ENCODE data around the gene TACR1.

DNA sequence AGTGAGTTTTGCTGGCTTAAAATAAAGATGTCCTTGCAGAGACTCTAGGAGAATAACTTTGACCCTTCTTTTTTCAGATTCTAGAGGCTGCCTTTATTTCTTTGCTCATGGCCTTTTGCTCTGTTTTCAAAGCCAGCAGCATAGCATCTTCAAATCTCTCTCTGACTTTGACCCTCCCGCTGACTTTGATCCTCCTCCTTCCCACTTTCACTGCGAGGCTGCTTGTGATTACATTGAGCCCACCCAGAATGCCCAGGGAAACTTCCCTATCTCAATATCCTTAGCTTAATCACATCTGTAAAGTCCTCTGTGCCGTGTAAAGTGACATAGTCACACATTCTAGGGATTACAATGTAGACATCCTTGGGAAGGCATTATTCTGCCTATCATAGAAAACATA is 23.9 kb downstream of the TACR1 start:
- TF ChIP-seq, protein P1, sequence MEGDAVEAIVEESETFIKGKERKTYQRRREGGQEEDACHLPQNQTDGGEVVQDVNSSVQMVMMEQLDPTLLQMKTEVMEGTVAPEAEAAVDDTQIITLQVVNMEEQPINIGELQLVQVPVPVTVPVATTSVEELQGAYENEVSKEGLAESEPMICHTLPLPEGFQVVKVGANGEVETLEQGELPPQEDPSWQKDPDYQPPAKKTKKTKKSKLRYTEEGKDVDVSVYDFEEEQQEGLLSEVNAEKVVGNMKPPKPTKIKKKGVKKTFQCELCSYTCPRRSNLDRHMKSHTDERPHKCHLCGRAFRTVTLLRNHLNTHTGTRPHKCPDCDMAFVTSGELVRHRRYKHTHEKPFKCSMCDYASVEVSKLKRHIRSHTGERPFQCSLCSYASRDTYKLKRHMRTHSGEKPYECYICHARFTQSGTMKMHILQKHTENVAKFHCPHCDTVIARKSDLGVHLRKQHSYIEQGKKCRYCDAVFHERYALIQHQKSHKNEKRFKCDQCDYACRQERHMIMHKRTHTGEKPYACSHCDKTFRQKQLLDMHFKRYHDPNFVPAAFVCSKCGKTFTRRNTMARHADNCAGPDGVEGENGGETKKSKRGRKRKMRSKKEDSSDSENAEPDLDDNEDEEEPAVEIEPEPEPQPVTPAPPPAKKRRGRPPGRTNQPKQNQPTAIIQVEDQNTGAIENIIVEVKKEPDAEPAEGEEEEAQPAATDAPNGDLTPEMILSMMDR (IDR thresholded peaks at IDR 0.05) = no peak
- no peak for TF ChIP-seq POLR2A (IDR thresholded peaks at IDR 0.05)
